Airway epithelial cell (primary cell): ENCODE data around the gene PLEKHA5. TPM values are rescaled to one million over a fixed set of nuclear protein-coding genes. Genes with fewer than 3 reads are reported as not detected.

Experiments
- total RNA-seq: library from RNA; depleted of rRNA; stranded (reverse); fragments of >200 nt; gene quantifications from 2 replicates; pipeline ENCODE4 v1.2.3, GENCODE V29; 2015

The PLEKHA5 gene
- 13.3 and 20.1 TPM in 2 replicates for total RNA-seq

GRCh38 chr12:19129486-19130223 is at the start of gene PLEKHA5:
Gene PLEKHA5, plus strand, starts transcription at chr12:19129733. Its CDS starts 67 bp downstream, at chr12:19129800.

